ENCODE results near the gene MOB3B. TPM values are rescaled to one million over a fixed set of nuclear protein-coding genes. Genes with fewer than 3 reads are reported as not detected.

Gene MOB3B
- total and polyA plus RNA-seq, 2 donors (not counting 1 experiment from before 2014, with no cell fraction given) = under 0.01 to 0.15 TPM

GRCh38 chr9:27279611-27280010 lies 250.0 kb downstream of the MOB3B start:
- no peaks in the 10 kb centered on the region for H3K27me3 ChIP-seq (ENCODE audit: control insufficient read depth, insufficient read depth, low read length)
- H4K20me1 ChIP-seq (ENCODE audit: control insufficient read depth, extremely low read depth, insufficient read depth, low read length) = no peaks in the 10 kb centered on the region
- H3K27ac ChIP-seq (ENCODE audit: insufficient read depth, low read length) = no peak overlapping the region
- TF ChIP-seq EZH2 (IDR thresholded peaks at IDR 0.05; ENCODE audit: low read length, missing control alignments) = no peak
- TF ChIP-seq CTCF (conservative IDR thresholded peaks at IDR 0.05 in 1 of 2, IDR thresholded peaks at IDR 0.05 in 1 of 2; ENCODE audit: low read depth in 1 of 2, low read length in 2 of 2) = no peak
- no peaks in the 10 kb centered on the region for H3K9me3 ChIP-seq (ENCODE audit: control insufficient read depth, insufficient read depth, low read depth, low read length)
- H3K79me2 ChIP-seq (ENCODE audit: control insufficient read depth, insufficient read depth, low read length) = no peaks in the 10 kb centered on the region
- H3K4me2 ChIP-seq (ENCODE audit: extremely low read depth, insufficient read depth, low read length) = no peak overlapping the region
- no peaks in the 10 kb centered on the region for H3K36me3 ChIP-seq (ENCODE audit: control insufficient read depth, insufficient read depth, low read length)
- H2AFZ ChIP-seq (ENCODE audit: low read length) = no peak overlapping the region
- peaks cover 2% of the 10 kb centered on the region for H3K4me1 ChIP-seq (ENCODE audit: control insufficient read depth, extremely low read depth, insufficient read depth, low read length)
- no peak overlapping the region for H3K9ac ChIP-seq (ENCODE audit: insufficient read depth, low read length)
- H3K4me3 ChIP-seq (replicated peaks in 1 of 4; ENCODE audit: control extremely low read depth in 1 of 4, insufficient read depth in 1 of 4, low read depth in 3 of 4, low read length in 4 of 4) = no peak overlapping the region
- DNase-seq (ENCODE audit: low read depth in 2 of 2) = no peak

- H3K79me2 ChIP-seq (ENCODE audit: control insufficient read depth, insufficient read depth, low read length) = no peaks in the 10 kb centered on the region
- H4K20me1 ChIP-seq (ENCODE audit: control insufficient read depth, extremely low read depth, insufficient read depth, low read length) = no peaks in the 10 kb centered on the region
- no peak overlapping the region for H2AFZ ChIP-seq (ENCODE audit: low read length)
- no peak overlapping the region for H3K27ac ChIP-seq (ENCODE audit: insufficient read depth, low read length)
- no peak overlapping the region for H3K9ac ChIP-seq (ENCODE audit: insufficient read depth, low read length)
- H3K4me1 ChIP-seq (ENCODE audit: control insufficient read depth, extremely low read depth, insufficient read depth, low read length) = peaks cover 2% of the 10 kb centered on the region
- no peak overlapping the region for H3K4me3 ChIP-seq (replicated peaks in 1 of 4; ENCODE audit: control extremely low read depth in 1 of 4, insufficient read depth in 1 of 4, low read depth in 3 of 4, low read length in 4 of 4)
- TF ChIP-seq CTCF (conservative IDR thresholded peaks at IDR 0.05 in 1 of 2, IDR thresholded peaks at IDR 0.05 in 1 of 2; ENCODE audit: low read depth in 1 of 2, low read length in 2 of 2) (no peak), EZH2 (IDR thresholded peaks at IDR 0.05; ENCODE audit: low read length, missing control alignments) (no peak)
- DNase-seq (ENCODE audit: low read depth in 2 of 2) = peak in 1 of 2 donors; percentile 8
- H3K4me2 ChIP-seq (ENCODE audit: extremely low read depth, insufficient read depth, low read length) = no peak overlapping the region
- no peaks in the 10 kb centered on the region for H3K36me3 ChIP-seq (ENCODE audit: control insufficient read depth, insufficient read depth, low read length)
- no peaks in the 10 kb centered on the region for H3K9me3 ChIP-seq (ENCODE audit: control insufficient read depth, insufficient read depth, low read depth, low read length)
- no peaks in the 10 kb centered on the region for H3K27me3 ChIP-seq (ENCODE audit: control insufficient read depth, insufficient read depth, low read length)
Measured at GRCh38 chr9:27278374-27278773, 251.2 kb downstream of the MOB3B start.

DNA sequence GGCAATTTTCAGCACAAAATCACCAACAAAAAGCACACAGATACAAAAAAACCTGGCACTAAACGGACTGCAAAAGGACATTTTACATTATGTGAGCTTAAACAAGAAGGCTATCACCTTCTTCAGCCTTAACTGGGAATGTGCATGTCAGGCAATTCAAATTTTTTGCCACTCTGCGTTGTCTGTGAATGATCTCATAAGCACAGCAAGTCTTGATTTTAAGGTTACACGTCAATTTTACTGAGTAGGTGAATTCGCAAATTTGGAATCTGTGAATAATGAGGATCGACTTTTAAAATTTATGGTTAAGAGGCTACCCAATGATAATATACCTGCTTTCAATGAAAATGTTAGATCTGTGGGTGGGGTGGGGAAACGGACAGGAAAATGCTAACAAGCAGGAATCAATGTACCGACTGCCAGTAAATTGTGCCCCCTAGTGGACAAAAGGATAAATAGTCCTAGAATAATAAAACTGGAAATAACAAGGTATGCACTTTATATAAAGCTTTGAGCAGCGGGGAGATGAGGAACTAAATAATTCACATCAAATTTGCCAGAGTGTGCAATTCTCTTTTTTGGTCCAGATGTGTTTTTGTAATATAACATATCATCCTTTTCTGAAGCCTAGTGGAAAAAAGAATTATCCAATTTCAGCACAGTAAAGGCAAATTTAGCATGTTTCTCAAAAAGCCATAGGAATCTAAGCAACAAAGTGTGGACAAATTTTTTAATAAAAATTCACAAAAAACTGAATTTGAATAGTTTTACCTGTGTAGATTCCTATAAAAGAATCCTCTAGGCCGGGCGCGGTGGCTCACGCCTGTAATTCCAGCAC lies 253.2 kb downstream of the MOB3B start:
- DNase-seq (ENCODE audit: low read depth in 2 of 2) = peak; percentile 43 to 76
- peak overlapping the region; percentile 66 for H3K4me2 ChIP-seq (ENCODE audit: extremely low read depth, insufficient read depth, low read length)
- H3K27ac ChIP-seq (ENCODE audit: insufficient read depth, low read length) = no peak overlapping the region
- peak overlapping the region; percentile 87 for H2AFZ ChIP-seq (ENCODE audit: low read length)
- H3K9ac ChIP-seq (ENCODE audit: insufficient read depth, low read length) = no peak overlapping the region
- H3K4me1 ChIP-seq (ENCODE audit: control insufficient read depth, extremely low read depth, insufficient read depth, low read length) = peaks cover 2% of the 10 kb centered on the region
- no peaks in the 10 kb centered on the region for H3K27me3 ChIP-seq (ENCODE audit: control insufficient read depth, insufficient read depth, low read length)
- H4K20me1 ChIP-seq (ENCODE audit: control insufficient read depth, extremely low read depth, insufficient read depth, low read length) = no peaks in the 10 kb centered on the region
- no peaks in the 10 kb centered on the region for H3K9me3 ChIP-seq (ENCODE audit: control insufficient read depth, insufficient read depth, low read depth, low read length)
- no peaks in the 10 kb centered on the region for H3K36me3 ChIP-seq (ENCODE audit: control insufficient read depth, insufficient read depth, low read length)
- no peaks in the 10 kb centered on the region for H3K79me2 ChIP-seq (ENCODE audit: control insufficient read depth, insufficient read depth, low read length)
- H3K4me3 ChIP-seq (replicated peaks in 1 of 4; ENCODE audit: control extremely low read depth in 1 of 4, insufficient read depth in 1 of 4, low read depth in 3 of 4, low read length in 4 of 4) = peak overlapping the region in 2 of 4 experiments; percentile 5 to 44
- TF ChIP-seq CTCF (conservative IDR thresholded peaks at IDR 0.05 in 1 of 2, IDR thresholded peaks at IDR 0.05 in 1 of 2; ENCODE audit: low read depth in 1 of 2, low read length in 2 of 2) (peak; percentile 61 to 67), EZH2 (IDR thresholded peaks at IDR 0.05; ENCODE audit: low read length, missing control alignments) (no peak)

Other genes with a start within 250 kb of the MOB3B start
- not detected in 2 replicates for gene EQTN, start 232.7 kb downstream of the MOB3B start, total RNA-seq
- gene EQTN, start 232.7 kb downstream of the MOB3B start, polyA plus RNA-seq = not detected in 2 replicates
- gene IFNK, start 5.5 kb downstream of the MOB3B start, total RNA-seq = not detected in 2 replicates
- gene IFNK, start 5.5 kb downstream of the MOB3B start, polyA plus RNA-seq = not detected in 2 replicates
- gene C9orf72, start 43.7 kb upstream of the MOB3B start, total RNA-seq = 4.1 and 4.5 TPM in 2 replicates
- 3.6 and 3.8 TPM in 2 replicates for gene C9orf72, start 43.7 kb upstream of the MOB3B start, polyA plus RNA-seq